Measurements from ENCODE around the gene CHRM5. TPM values are rescaled to one million over a fixed set of nuclear protein-coding genes. Genes with fewer than 3 reads are reported as not detected.

The CHRM5 gene
- total and polyA plus RNA-seq, 2 of the 8 experiments (the other 6 are each of a cell fraction or from before 2014, with no cell fraction given), result not detected

DNA sequence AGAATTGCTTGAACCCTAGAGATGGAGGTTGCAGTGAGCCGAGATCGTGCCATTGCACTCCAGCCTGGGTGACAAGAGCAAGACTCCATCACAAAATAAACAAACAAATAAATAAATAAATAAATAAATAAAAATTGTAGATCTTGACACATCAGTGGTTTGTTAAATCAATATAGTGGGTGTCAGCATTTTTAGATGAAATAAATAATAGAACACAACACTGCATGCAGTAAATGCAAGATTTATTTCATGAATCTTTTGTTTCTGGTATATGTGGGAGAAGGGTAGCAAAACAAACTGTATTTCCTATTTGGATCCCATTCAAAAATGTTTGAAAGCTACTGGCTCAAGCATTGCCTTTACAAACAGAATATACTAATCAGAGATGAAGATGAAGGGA is 35.6 kb upstream of the CHRM5 start (continued):
- TF ChIP-seq, protein P1, sequence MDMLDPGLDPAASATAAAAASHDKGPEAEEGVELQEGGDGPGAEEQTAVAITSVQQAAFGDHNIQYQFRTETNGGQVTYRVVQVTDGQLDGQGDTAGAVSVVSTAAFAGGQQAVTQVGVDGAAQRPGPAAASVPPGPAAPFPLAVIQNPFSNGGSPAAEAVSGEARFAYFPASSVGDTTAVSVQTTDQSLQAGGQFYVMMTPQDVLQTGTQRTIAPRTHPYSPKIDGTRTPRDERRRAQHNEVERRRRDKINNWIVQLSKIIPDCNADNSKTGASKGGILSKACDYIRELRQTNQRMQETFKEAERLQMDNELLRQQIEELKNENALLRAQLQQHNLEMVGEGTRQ (IDR thresholded peaks at IDR 0.05; ENCODE audit: low read length), result no peak
- no peak for TF ChIP-seq RFX5 (IDR thresholded peaks at IDR 0.05; ENCODE audit: borderline replicate concordance, low read depth, low read length)
